IgD-negative memory B cell (primary cell): ENCODE data around the gene IL20. TPM values are rescaled to one million over a fixed set of nuclear protein-coding genes. Genes with fewer than 3 reads are reported as not detected.

Experiments
- H3K27ac Mint-ChIP-seq, 3 donors: one replicate each; pipeline ENCODE4 v1.8.0; 2020 to 2022; ENCODE audit warnings: mild to moderate bottlenecking in 3 of 3, mixed read lengths in 3 of 3, moderate library complexity in 1 of 3
- H3K27me3 Mint-ChIP-seq: one replicate; pipeline ENCODE4 v1.8.0; 2021; ENCODE audit warnings: mixed read lengths
- H3K36me3 Mint-ChIP-seq: one replicate; pipeline ENCODE4 v1.8.0; 2020; ENCODE audit warnings: mild to moderate bottlenecking, mixed read lengths
- H3K4me1 Mint-ChIP-seq, 3 donors: one replicate each; pipeline ENCODE4 v1.8.0; 2020 to 2022; ENCODE audit warnings: mixed read lengths in 3 of 3, mild to moderate bottlenecking in 1 of 3
- H3K4me3 Mint-ChIP-seq, 4 donors: one replicate each; pipeline ENCODE4 v1.8.0; 2020 to 2022; ENCODE audit warnings: mild to moderate bottlenecking in 4 of 4, mixed read lengths in 4 of 4, moderate library complexity in 3 of 4
- H3K9me3 Mint-ChIP-seq, 3 donors: one replicate each; pipeline ENCODE4 v1.8.0; 2020 to 2021; ENCODE audit warnings: mixed read lengths in 3 of 3, mild to moderate bottlenecking in 1 of 3
- polyA plus RNA-seq: library from polyadenylated mRNA; unstranded; fragments of 300-500 nt; fragmentation: Illumina TruSeq; gene quantifications from one replicate; pipeline ENCODE4 v1.2.3, GENCODE V29; 2021

IL20 gene
- polyA plus RNA-seq, 1 donor from 2014 or later, result not detected

DNA sequence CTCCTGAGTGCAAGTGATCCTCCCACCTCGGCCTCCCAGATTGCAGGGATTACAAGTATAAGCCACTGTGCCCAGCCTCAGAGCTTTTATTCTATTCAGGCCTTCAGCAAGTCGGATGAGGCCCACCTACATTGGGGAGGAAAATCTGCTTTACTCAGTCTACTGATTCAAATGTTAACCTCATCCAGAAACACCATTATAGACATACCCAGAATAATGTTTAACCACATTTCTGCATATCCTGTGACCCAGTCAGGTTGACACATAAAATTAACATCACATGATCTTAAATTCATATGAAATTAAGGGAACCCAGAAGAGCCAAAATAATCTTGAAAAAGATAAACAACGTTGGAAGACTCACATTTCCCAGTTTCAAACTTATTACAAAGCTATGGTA, 14.9 kb downstream of the IL20 start:
- Mint-ChIP-seq H3K27ac (no peak overlapping the region), H3K27me3 (peaks cover 5% of the 10 kb centered on the region), H3K4me3 (no peak overlapping the region), H3K4me1 (no peaks in the 10 kb centered on the region), H3K36me3 (peaks cover 4% of the 10 kb centered on the region), H3K9me3 (peaks cover 10 to 28% (median 20%) of the 10 kb centered on the region in 3 donors)

DNA sequence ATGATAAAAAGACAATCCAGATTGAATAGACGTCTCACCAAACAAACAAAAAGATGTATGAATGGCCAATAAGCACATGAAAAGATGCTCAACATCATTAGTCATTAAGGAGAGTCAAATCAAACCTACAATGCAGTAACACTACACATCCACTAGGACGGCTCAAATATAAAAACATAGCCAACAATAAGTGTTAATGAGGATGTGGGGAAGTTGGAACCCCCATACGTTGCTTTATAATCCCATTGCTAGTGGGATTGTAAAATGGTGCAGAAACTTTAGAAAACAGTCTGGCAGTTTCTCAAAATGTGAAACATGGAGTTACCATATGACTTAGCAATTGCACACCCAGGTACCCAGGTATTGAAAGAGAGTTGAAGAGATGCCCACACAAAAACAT, 17.1 kb downstream of the IL20 start:
- peaks cover 3 to 14% (median 7%) of the 10 kb centered on the region in 3 donors for H3K9me3 Mint-ChIP-seq
- H3K4me1 Mint-ChIP-seq, result no peaks in the 10 kb centered on the region
- H3K4me3 Mint-ChIP-seq, result no peak overlapping the region

DNA sequence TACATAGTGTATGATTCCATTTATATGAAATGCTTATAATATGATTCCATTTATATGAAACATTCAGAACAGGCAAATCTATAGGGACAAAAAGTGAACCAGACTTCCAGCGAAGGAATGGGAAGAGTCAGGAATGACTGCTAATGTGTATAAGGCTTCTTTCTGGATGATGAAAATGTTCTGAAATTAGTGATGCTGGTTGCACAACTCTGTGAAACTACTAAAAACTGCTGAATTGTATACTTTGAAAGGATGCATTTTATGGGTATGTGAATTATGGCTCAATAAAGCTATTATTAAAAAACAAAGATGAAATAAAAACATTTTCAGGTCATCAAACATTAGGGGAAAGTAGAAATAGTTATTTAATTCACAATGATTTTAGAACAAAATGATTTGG, 17.7 kb downstream of the IL20 start:
- H3K4me1 Mint-ChIP-seq, result no peaks in the 10 kb centered on the region
- H3K36me3 Mint-ChIP-seq, result peaks cover 5% of the 10 kb centered on the region
- peaks cover 5% of the 10 kb centered on the region for H3K27me3 Mint-ChIP-seq
- peaks cover 2 to 12% (median 3%) of the 10 kb centered on the region in 3 donors for H3K9me3 Mint-ChIP-seq
- H3K4me3 Mint-ChIP-seq, result no peak overlapping the region
- no peak overlapping the region for H3K27ac Mint-ChIP-seq

More for the DNA sequence above, 17.1 kb downstream of the IL20 start:
- Mint-ChIP-seq H3K27ac (no peak overlapping the region), H3K36me3 (peaks cover 5% of the 10 kb centered on the region), H3K27me3 (peaks cover 7% of the 10 kb centered on the region)

DNA sequence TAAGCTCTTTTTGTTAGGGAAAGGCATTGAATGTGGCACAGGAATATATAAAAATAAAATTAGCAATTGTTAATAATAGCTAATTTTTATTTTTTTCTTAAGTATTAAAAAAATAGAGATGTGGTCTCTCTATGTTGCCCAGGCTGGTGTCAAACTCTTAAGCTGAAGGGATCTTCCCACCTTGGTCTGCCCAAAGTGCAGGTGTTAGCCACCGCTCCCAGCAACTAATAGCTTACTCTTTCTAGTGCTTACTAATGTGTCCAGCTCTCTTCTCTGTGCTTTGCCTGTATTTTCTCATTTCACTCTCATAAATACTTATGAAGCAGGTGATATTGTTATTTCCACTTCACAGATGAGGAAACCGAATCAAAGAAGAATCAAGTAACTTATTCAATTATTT, 18.5 kb downstream of the IL20 start:
- Mint-ChIP-seq H3K4me1 (no peaks in the 10 kb centered on the region), H3K9me3 (peaks cover 0 to 7% (median 3%) of the 10 kb centered on the region in 3 donors), H3K27ac (no peak overlapping the region), H3K27me3 (peaks cover 4% of the 10 kb centered on the region), H3K4me3 (no peak overlapping the region), H3K36me3 (peaks cover 7% of the 10 kb centered on the region)

DNA sequence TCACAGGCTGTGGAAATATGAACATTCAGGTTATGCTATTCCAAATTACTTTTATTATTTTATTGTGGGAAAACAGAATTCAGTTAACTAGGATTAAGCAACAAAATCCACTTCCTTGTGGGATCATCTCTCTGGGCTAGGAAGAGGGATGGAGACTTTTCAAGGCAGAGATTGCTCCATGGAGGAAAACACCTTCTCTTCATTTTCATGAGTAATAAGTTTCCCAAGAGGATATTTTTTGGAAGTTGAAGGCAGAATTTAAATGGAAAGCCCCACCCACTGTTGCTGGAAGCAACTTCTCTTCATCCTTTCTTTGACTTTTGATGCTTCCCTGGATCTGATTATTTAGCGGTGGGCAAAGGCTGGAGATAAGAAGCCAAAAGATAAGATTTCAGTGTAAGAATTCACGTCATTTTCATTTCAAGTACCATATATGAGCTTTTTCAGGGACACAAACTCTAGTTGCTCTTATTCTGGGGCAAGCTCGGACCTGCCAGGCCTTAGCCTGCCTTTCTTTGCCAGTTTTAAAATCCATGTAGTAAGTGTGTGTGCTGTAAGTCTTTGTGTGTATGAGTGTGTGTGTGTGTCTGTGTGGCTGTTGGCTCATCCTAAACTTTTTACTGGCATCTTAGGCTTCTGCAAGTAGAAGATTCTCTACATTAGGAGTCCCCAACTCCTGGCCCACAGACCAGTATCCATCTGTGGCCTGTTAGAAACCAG, 20.1 kb downstream of the IL20 start:
- Mint-ChIP-seq H3K4me3 (no peak overlapping the region), H3K4me1 (peaks cover 0 to 2% (median 0%) of the 10 kb centered on the region in 3 donors), H3K36me3 (peaks cover 10% of the 10 kb centered on the region), H3K27ac (no peak overlapping the region), H3K9me3 (no peaks in the 10 kb centered on the region), H3K27me3 (peaks cover 4% of the 10 kb centered on the region)

DNA sequence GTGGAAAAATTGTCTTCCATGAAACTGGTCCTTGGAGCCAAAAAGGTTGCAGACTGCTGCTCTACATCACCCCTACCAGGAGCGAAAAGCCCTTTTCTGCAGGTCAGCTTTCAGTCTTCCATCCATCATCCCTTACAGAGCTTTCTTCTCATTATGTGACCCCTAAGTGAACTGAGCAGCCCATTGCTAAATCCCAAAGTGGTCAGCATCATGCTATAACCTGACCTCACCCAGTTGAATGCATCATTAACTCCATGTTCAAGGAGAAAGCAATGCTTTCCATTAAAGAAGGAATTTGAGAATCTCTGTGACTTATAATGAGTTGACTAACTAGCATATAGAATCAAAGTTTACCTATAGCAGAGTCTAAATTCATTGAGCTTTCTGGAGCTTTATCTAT, 21.4 kb downstream of the IL20 start:
- Mint-ChIP-seq H3K27me3 (peaks cover 4% of the 10 kb centered on the region), H3K27ac (no peak overlapping the region), H3K36me3 (peaks cover 10% of the 10 kb centered on the region), H3K4me3 (no peak overlapping the region), H3K9me3 (no peaks in the 10 kb centered on the region), H3K4me1 (peaks cover 0 to 8% (median 8%) of the 10 kb centered on the region in 3 donors)

DNA sequence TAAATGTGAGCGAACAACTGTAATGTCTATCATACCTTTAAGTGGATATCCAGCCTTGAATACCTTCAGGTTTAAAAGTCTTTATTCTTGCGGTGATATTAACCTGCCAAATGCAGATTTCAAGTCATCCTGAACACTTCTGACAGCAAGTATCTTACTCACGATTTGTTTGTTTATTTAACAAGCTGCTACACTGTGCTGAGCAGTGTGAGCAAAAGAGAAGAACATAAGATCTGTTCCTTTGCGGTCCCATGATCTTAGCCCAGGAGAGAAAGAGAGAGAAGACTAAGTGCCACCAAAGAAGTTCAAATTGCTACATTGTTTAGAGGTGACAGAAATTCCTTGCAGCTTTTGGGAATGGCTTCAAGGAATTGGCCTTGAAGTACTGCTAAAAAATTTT, 22.3 kb downstream of the IL20 start:
- peaks cover 10% of the 10 kb centered on the region for H3K36me3 Mint-ChIP-seq
- H3K4me3 Mint-ChIP-seq, result no peak overlapping the region
- H3K27me3 Mint-ChIP-seq, result peaks cover 3% of the 10 kb centered on the region
- H3K4me1 Mint-ChIP-seq, result peaks cover 0 to 8% (median 8%) of the 10 kb centered on the region in 3 donors
- H3K9me3 Mint-ChIP-seq, result no peaks in the 10 kb centered on the region
- H3K27ac Mint-ChIP-seq, result no peak overlapping the region

DNA sequence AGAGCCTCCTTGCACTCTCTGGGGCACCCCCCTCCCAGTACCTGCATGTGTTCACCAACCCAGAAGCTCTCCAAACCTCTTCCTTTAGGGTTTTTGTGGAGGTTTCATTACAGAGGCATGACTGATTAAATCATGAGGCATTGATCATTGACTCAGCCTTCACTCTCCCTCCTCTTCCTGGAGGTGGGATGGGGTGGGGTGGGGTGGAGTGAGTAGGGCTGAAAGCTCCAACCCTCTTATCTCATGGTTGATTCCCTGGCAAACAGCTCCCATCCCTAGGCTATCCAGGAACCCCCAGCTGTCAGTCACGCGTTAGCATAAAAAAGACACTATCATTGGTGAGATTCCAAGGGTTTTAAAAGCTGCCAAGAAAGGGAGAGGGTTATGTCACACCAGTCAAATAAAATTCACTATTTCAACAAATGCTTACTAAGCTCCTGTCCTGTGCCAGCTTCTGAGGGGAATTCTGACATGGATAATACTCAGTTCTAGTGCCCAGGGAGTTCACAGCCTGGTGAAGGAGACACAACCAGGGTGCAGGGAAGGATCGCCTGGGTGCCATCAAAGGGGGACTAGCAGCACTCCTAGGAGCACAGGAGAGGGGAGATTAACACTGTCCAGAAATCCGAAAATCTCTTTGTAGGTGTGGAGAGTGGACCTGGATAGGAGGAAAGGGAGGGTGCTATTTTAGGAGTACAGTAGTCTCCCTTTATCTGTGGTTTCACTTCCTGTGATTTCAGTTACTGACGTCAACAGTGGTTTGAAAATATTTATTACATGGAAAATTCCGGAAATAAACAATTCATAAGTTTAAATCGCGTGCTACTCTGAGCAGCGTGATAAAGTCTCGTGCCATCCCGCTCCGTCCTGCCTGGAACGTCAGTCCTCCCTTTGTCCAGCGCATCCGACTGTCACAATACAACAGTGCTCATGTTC, 25.0 kb downstream of the IL20 start:
- Mint-ChIP-seq H3K36me3 (peaks cover 8% of the 10 kb centered on the region), H3K4me1 (peaks cover 4 to 11% (median 8%) of the 10 kb centered on the region in 3 donors), H3K9me3 (no peaks in the 10 kb centered on the region), H3K27me3 (peaks cover 5% of the 10 kb centered on the region), H3K27ac (no peak overlapping the region), H3K4me3 (no peak overlapping the region)

DNA sequence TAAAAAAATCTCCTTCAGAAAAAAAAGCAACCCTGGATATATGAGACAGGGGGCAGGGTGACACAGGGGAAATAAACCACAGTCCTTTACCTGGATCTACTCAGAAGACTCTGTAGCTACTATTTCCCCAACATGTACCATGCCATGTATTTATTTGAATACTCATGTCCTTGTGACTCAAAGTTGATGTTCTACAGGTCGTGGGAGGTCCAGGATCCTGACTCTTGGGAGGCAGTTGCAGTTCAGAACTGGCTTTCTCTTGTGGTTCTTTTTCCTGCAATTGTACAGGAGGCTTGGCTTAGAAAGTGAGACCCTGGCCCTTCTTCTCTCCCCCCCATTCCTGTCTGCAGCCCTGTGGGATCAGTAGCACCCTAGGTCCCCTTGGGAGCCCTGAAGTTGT, 26.0 kb downstream of the IL20 start:
- H3K27me3 Mint-ChIP-seq, result peaks cover 4% of the 10 kb centered on the region
- H3K4me1 Mint-ChIP-seq, result peaks cover 4 to 11% (median 8%) of the 10 kb centered on the region in 3 donors
- H3K36me3 Mint-ChIP-seq, result peaks cover 5% of the 10 kb centered on the region
- H3K4me3 Mint-ChIP-seq, result no peak overlapping the region
- H3K27ac Mint-ChIP-seq, result no peak overlapping the region
- H3K9me3 Mint-ChIP-seq, result no peaks in the 10 kb centered on the region

DNA sequence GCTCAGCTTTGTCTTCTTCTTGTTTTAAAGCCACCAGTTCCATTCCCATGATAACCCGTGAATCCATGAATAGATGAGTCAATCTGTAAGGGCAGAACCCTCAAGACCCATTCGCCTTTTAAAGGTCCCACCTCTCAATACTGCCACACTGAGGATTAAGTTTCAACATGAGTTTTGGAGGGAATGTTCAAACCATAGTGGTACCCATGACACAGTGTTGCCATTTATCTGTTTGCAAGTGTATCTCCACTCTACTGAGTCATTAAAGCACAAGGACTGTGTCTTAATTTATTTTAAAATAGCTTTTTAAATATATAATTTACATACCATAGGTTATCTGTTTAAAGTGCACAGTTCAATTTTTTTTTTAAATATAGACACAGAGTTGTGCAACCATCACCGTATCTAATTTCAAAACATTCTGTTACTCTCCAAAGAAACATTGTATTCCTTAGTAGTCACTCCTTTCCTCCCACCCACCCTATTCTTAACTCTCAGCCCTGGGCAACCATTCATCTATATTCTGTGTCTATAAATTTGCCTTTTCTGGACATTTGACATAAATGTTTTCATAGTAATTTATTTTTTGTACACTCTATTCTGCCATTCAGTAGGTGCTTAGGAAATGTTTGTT, 27.0 kb downstream of the IL20 start:
- Mint-ChIP-seq H3K4me3 (no peak overlapping the region), H3K9me3 (no peaks in the 10 kb centered on the region), H3K27ac (no peak overlapping the region)

DNA sequence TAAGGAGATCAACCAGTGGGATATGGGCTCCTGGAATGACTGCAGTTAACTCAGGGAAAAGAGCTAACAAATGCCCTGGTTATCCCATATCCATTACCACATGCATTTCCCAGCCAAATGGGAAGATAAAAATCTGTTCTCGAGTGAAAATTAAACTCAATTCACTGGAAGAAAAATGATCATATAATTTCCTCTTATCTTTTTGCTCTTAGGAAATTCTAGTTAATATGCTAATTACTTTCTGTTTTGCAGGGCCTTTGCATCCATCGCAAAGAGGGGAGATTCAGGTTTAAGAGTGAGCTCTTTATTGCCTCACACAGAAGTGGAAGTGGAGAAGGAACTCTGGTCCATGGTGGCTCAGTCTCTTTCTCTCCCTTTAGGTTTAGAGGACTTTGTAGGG, 28.0 kb downstream of the IL20 start:
- Mint-ChIP-seq H3K9me3 (no peaks in the 10 kb centered on the region), H3K4me1 (peaks cover 4 to 11% (median 8%) of the 10 kb centered on the region in 3 donors), H3K27me3 (peaks cover 4% of the 10 kb centered on the region), H3K4me3 (no peak overlapping the region), H3K27ac (no peak overlapping the region), H3K36me3 (peaks cover 2% of the 10 kb centered on the region)

More for the DNA sequence above, 27.0 kb downstream of the IL20 start:
- Mint-ChIP-seq H3K36me3 (peaks cover 5% of the 10 kb centered on the region), H3K27me3 (peaks cover 4% of the 10 kb centered on the region), H3K4me1 (peaks cover 4 to 11% (median 8%) of the 10 kb centered on the region in 3 donors)

DNA sequence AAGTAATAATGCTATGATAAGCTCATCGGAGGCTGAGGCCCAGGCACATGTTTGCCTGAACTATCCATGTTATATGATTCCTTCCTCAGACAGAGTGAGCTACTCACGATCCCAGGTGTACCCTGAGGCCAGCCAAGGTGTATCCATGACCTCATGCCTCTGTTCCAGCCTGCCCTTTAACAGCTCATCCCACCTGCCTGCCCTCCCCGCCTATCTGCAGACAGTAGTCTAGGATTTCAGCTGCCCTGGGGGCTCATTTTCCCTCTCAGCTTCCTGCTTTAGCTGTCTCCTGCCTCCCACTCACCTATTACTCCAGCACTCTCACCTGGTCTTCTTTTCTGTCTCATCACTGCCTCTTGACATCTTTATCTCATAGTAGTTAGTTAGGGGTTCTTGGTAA, 29.9 kb downstream of the IL20 start:
- Mint-ChIP-seq H3K27me3 (peaks cover 4% of the 10 kb centered on the region), H3K4me3 (no peak overlapping the region), H3K36me3 (no peaks in the 10 kb centered on the region), H3K4me1 (peaks cover 10 to 13% (median 11%) of the 10 kb centered on the region in 3 donors), H3K27ac (no peak overlapping the region), H3K9me3 (no peaks in the 10 kb centered on the region)

DNA sequence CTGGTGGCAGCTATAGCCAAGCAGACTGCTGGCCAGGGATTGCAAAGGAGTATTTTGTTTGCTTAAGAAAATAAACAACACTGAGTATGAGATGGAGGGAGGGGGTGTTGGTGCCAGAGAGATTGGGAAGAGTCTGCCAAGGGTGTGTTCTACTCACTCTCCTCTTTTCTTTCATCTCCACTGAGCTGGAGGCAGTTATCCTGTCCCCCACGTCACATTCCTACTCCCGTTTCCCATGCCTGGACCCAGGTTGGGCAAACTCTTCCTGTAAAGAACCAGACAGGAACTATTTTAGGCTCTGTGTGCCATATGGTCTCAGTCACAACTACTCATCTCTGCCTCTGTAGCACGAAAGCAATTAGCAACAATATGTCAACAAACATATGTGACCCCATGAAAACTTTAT, 30.4 kb downstream of the IL20 start:
- Mint-ChIP-seq H3K36me3 (no peaks in the 10 kb centered on the region), H3K9me3 (no peaks in the 10 kb centered on the region), H3K27me3 (peaks cover 3% of the 10 kb centered on the region), H3K27ac (peak overlapping the region in 1 of 3 donors; percentile 48), H3K4me3 (no peak overlapping the region), H3K4me1 (peaks cover 10 to 15% (median 11%) of the 10 kb centered on the region in 3 donors)

DNA sequence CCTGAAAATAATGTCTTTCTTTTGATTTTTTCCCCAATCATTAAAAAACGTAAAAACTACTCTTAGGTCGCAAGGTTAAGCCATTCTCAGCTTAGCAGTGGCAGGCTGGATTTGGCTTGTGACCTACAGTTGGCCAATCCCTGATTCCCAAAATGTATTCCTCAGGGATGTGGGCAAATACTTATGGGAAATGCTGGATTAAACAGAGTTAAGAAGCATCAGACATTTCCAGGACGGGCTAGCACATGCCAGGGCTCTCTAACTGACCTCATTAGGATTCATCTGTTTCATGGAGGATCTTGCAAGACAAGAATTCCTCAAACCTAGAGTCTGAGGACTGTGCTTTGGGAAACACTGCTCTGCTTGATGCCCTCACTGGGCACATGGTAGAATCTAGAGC, 30.8 kb downstream of the IL20 start:
- Mint-ChIP-seq H3K27ac (peak overlapping the region in 1 of 3 donors; percentile 48), H3K4me1 (peaks cover 6 to 19% (median 10%) of the 10 kb centered on the region in 3 donors), H3K27me3 (peaks cover 2% of the 10 kb centered on the region), H3K4me3 (no peak overlapping the region), H3K9me3 (no peaks in the 10 kb centered on the region), H3K36me3 (no peaks in the 10 kb centered on the region)

DNA sequence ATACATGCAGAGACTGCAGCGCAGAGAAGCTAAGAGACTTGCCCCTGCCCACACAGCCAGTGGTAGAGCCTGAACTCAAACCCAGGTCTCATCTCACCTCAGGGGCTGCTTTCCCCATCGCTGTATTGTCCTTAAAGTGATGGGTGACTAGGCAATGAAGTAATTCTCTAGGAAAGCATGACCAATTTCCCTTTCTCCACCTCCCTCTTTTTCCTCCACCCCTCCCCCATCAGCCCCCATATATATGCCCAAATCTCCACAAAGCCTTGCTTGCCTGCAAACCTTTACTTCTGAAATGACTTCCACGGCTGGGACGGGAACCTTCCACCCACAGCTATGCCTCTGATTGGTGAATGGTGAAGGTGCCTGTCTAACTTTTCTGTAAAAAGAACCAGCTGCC, 31.8 kb downstream of the IL20 start, which contains the start of gene IL24:
Gene IL24 (plus strand): TSS at position 269 of the 400 bp plus-strand sequence. CDS start 390 bp downstream, outside the sequence.
- Mint-ChIP-seq H3K27ac (peak within 1 kb of the TSS in 1 of 3 donors; percentile 48), H3K36me3 (no peaks in the 10 kb centered on the region), H3K4me3 (no peak within 1 kb of the TSS), H3K4me1 (peaks cover 5 to 21% (median 13%) of the 10 kb centered on the region in 3 donors), H3K9me3 (no peaks in the 10 kb centered on the region), H3K27me3 (peaks cover 2% of the 10 kb centered on the region)
